Mesenchymal stem cell (in vitro differentiated cells and primary cell): ENCODE results near the gene NIT1.

ENCODE experiments used
- DNase-seq: peaks from one replicate; pipeline ENCODE4 v3.0.0-alpha.2; 2013
- H2AFZ ChIP-seq: one replicate; pipeline ENCODE4 v1.6.1; 2013; ENCODE audit warnings: low read depth, mild to moderate bottlenecking, control low read depth, inconsistent platforms, low read length, moderate library complexity
- H2AK5ac ChIP-seq: 2 replicates; pipeline ENCODE4 v1.6.1; 2013; ENCODE audit warnings: low read length, moderate library complexity, mild to moderate bottlenecking, inconsistent platforms; ENCODE audit not compliant: severe bottlenecking
- H2BK120ac ChIP-seq: one replicate; pipeline ENCODE4 v1.6.1; 2013; ENCODE audit warnings: low read depth, mild to moderate bottlenecking, inconsistent platforms, low read length, moderate library complexity
- H2BK12ac ChIP-seq, 2 experiments: one replicate each; pipeline ENCODE4 v1.6.1; 2013; ENCODE audit warnings: inconsistent platforms in 2 of 2, low read length in 2 of 2, mild to moderate bottlenecking in 2 of 2, moderate library complexity in 2 of 2, control low read depth in 1 of 2
- H2BK15ac ChIP-seq: one replicate; pipeline ENCODE4 v1.6.1; 2013; ENCODE audit warnings: mild to moderate bottlenecking, low read depth, inconsistent platforms; ENCODE audit not compliant: poor library complexity, severe bottlenecking
- H2BK5ac ChIP-seq: 2 replicates; pipeline ENCODE4 v1.6.1; 2013; ENCODE audit warnings: low read depth, mild to moderate bottlenecking, low read length, control low read depth, inconsistent platforms; ENCODE audit not compliant: poor library complexity, severe bottlenecking
- H3K14ac ChIP-seq, 2 experiments: one replicate each; pipeline ENCODE4 v1.6.1; 2013; ENCODE audit warnings: inconsistent platforms in 2 of 2, low read length in 2 of 2, control low read depth in 1 of 2, mild to moderate bottlenecking in 1 of 2, moderate library complexity in 1 of 2
- H3K18ac ChIP-seq, 2 experiments: one replicate each; pipeline ENCODE4 v1.6.1; 2013; ENCODE audit warnings: inconsistent platforms in 2 of 2, low read length in 2 of 2, control low read depth in 1 of 2, low read depth in 1 of 2, mild to moderate bottlenecking in 1 of 2
- H3K23ac ChIP-seq, 2 experiments: one replicate each; pipeline ENCODE4 v1.6.1; 2013; ENCODE audit warnings: inconsistent platforms in 2 of 2, low read length in 2 of 2, mild to moderate bottlenecking in 2 of 2, moderate library complexity in 2 of 2, control low read depth in 1 of 2
- H3K27ac ChIP-seq: 2 replicates; pipeline ENCODE4 v1.5.1; 2013; ENCODE audit warnings: mild to moderate bottlenecking, moderate library complexity, low read length, control low read depth, inconsistent platforms; ENCODE audit not compliant: poor library complexity, severe bottlenecking
- H3K27me3 ChIP-seq, 2 experiments: 2 replicates each; pipeline versions ENCODE4 v1.6.1 to v1.7.0; 2013; ENCODE audit warnings: low read length in 2 of 2, mild to moderate bottlenecking in 2 of 2, moderate library complexity in 2 of 2, control low read depth in 1 of 2, inconsistent platforms in 1 of 2; ENCODE audit not compliant: control insufficient read depth in 1 of 2, insufficient read depth in 1 of 2
- H3K36me3 ChIP-seq, 2 experiments: 2 replicates each; pipeline versions ENCODE4 v1.6.1 to v1.7.0; 2013; ENCODE audit warnings: low read length in 2 of 2, control low read depth in 1 of 2, inconsistent platforms in 1 of 2, low read depth in 1 of 2, mild to moderate bottlenecking in 1 of 2; ENCODE audit not compliant: insufficient read depth in 2 of 2, control insufficient read depth in 1 of 2
- H3K4ac ChIP-seq, 2 experiments: one replicate each; pipeline ENCODE4 v1.6.1; 2013; ENCODE audit warnings: inconsistent platforms in 2 of 2, low read length in 2 of 2, mild to moderate bottlenecking in 2 of 2, moderate library complexity in 2 of 2, control low read depth in 1 of 2, low read depth in 1 of 2
- H3K4me1 ChIP-seq: 2 replicates; pipeline ENCODE4 v1.6.1; 2013; ENCODE audit warnings: low read depth, low read length, control low read depth; ENCODE audit not compliant: control insufficient read depth, insufficient read depth
- H3K4me2 ChIP-seq: 2 replicates; pipeline ENCODE4 v1.6.1; 2013; ENCODE audit warnings: low read length, mild to moderate bottlenecking, inconsistent platforms; ENCODE audit not compliant: poor library complexity, severe bottlenecking
- H3K4me3 ChIP-seq, 2 experiments: 2 replicates each; pipeline versions ENCODE4 v1.5.1 to v1.7.0; 2013; ENCODE audit warnings: low read length in 2 of 2, mild to moderate bottlenecking in 2 of 2, control low read depth in 1 of 2, low read depth in 1 of 2; ENCODE audit not compliant: insufficient read depth in 1 of 2
- H3K79me1 ChIP-seq: replicated peaks from 2 replicates; pipeline ENCODE4 v1.6.1; 2013; ENCODE audit warnings: mild to moderate bottlenecking, control low read depth, low read length, inconsistent platforms; ENCODE audit not compliant: poor library complexity, severe bottlenecking
- H3K9ac ChIP-seq: 2 replicates; pipeline ENCODE4 v1.7.0; 2013; ENCODE audit warnings: mild to moderate bottlenecking, low read length, moderate library complexity
- H3K9me3 ChIP-seq: 2 replicates; pipeline ENCODE4 v1.7.0; 2013; ENCODE audit warnings: mild to moderate bottlenecking, low read length; ENCODE audit not compliant: control insufficient read depth
- H4K8ac ChIP-seq: one replicate; pipeline ENCODE4 v1.6.1; 2013; ENCODE audit warnings: inconsistent platforms, mild to moderate bottlenecking, low read length, moderate library complexity
- H4K91ac ChIP-seq: one replicate; pipeline ENCODE4 v1.6.1; 2013; ENCODE audit warnings: mild to moderate bottlenecking, low read length, inconsistent platforms
- WGBS: methylation state at CpG from one replicate; pipeline ENCODE4 v1.1.7; 2013; ENCODE audit warnings: mixed read lengths; 5-methylcytosine and 5-hydroxymethylcytosine counted together

Gene NIT1

DNA sequence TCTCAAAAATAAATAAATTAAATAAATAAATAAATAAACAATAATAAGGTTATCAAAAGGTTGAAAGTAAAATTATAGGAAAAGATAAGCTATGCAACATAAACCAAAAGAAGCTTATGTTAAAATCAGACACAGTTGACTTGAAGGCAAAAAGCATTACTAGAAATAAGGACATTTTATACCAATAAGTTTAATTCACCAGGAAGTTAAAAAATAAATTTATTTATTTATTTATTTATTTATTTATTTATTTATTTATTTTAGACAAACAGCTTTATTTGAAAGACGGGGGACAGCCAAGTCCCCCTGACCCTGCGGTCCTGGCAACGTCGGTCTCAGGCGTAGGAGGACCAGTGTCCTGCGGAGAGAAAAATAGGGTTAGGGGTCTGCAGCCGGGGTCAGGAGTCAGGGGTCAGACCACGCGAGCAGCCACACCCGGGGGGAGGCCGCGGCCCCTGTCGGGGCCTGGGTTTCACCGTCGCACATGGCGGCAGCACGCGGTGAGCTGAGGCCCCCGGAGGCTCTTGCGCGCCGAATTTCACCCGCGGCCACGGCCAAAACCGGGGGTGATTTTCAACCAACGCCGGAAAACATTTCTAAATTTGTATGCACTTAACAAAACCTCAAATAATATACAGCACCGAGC, 23.0 kb downstream of the NIT1 start:
- peaks cover 24% of the 10 kb centered on the region for H3K79me1 ChIP-seq
- H3K4me1 ChIP-seq: no peaks in the 10 kb centered on the region
- no peak overlapping the region for H3K18ac ChIP-seq
- no peak for DNase-seq
- H3K4me2 ChIP-seq: no peak overlapping the region
- H2AFZ ChIP-seq: no peak overlapping the region
- H2BK12ac ChIP-seq: no peak overlapping the region
- no peak overlapping the region for H2AK5ac ChIP-seq
- H3K36me3 ChIP-seq: no peaks in the 10 kb centered on the region
- no peak overlapping the region for H3K4ac ChIP-seq
- no peak overlapping the region for H4K91ac ChIP-seq
- H4K8ac ChIP-seq: no peak overlapping the region
- no peak overlapping the region for H3K14ac ChIP-seq
- no peak overlapping the region for H3K23ac ChIP-seq
- H3K27me3 ChIP-seq: no peaks in the 10 kb centered on the region
- no peak overlapping the region for H2BK5ac ChIP-seq
- no peak overlapping the region for H3K9ac ChIP-seq
- H3K27ac ChIP-seq: no peak overlapping the region
- H3K4me3 ChIP-seq: no peak overlapping the region
- H2BK15ac ChIP-seq: no peak overlapping the region
- H2BK120ac ChIP-seq: no peak overlapping the region
- 96% methylated on average over 29 of the region's 29 CpGs for WGBS
- H3K9me3 ChIP-seq: no peaks in the 10 kb centered on the region

GRCh38 chr1:161145832-161146231, 27.9 kb downstream of the NIT1 start:
- DNase-seq: no peak
- H3K9ac ChIP-seq: no peak overlapping the region
- no peak overlapping the region for H3K27ac ChIP-seq
- no peak overlapping the region for H2AFZ ChIP-seq
- H3K4ac ChIP-seq: no peak overlapping the region
- H3K36me3 ChIP-seq: no peaks in the 10 kb centered on the region
- no peak overlapping the region for H3K18ac ChIP-seq
- H2BK15ac ChIP-seq: no peak overlapping the region
- H3K4me2 ChIP-seq: no peak overlapping the region
- no peak overlapping the region for H2BK5ac ChIP-seq
- no peaks in the 10 kb centered on the region for H3K4me1 ChIP-seq
- H3K27me3 ChIP-seq: no peaks in the 10 kb centered on the region
- H3K23ac ChIP-seq: no peak overlapping the region
- no peak overlapping the region for H2BK120ac ChIP-seq
- no peak overlapping the region for H2BK12ac ChIP-seq
- H3K14ac ChIP-seq: no peak overlapping the region
- H3K9me3 ChIP-seq: no peaks in the 10 kb centered on the region
- no peak overlapping the region for H4K8ac ChIP-seq
- H4K91ac ChIP-seq: no peak overlapping the region
- WGBS: 95% methylated on average over 2 of the region's 3 CpGs
- H3K79me1 ChIP-seq: peaks cover 4% of the 10 kb centered on the region
- no peak overlapping the region for H2AK5ac ChIP-seq
- H3K4me3 ChIP-seq: no peak overlapping the region

DNA sequence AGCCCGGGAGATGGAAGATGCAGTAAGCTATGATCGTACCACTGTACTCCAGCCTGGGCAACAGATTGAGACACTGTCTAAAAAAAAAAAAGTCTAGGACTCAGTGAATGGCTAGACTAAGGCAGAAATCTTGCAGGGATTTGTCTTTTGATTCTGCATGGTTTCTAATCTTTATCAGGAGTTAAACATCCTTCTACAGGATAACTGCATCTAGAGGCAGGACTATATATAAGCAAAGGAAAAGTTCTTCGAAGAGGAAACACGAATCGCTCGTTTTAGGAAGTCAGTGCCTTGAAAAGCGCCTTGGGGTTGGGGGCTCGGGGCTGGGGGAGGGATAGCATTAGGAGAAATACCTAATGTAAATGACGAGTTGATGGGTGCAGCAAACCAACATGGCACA, 35.3 kb downstream of the NIT1 start:
- no peak for DNase-seq
- Histone ChIP-seq H4K8ac (peak overlapping the region; percentile 93), H3K27ac (no peak overlapping the region), H4K91ac (no peak overlapping the region), H2BK120ac (no peak overlapping the region), H3K14ac (no peak overlapping the region), H3K27me3 (no peaks in the 10 kb centered on the region), H2AFZ (no peak overlapping the region), H3K4me2 (peak overlapping the region; percentile 53), H2BK15ac (no peak overlapping the region), H3K4me3 (peak overlapping the region in 1 of 2 experiments; percentile 90), H3K18ac (no peak overlapping the region), H3K79me1 (peaks cover 14% of the 10 kb centered on the region), H3K4ac (peak overlapping the region in 1 of 2 experiments; percentile 37), H3K4me1 (peaks cover 1% of the 10 kb centered on the region), H2AK5ac (no peak overlapping the region), H3K23ac (no peak overlapping the region), H2BK5ac (no peak overlapping the region), H3K9ac (peak overlapping the region; percentile 95), H3K36me3 (peaks cover 4 to 14% of the 10 kb centered on the region in 2 experiments), H3K9me3 (no peaks in the 10 kb centered on the region), H2BK12ac (no peak overlapping the region)
- 43% methylated on average over 8 of the region's 9 CpGs for WGBS

- Histone ChIP-seq H2BK120ac (peak within 1 kb of the TSS; percentile 95), H3K27me3 (no peaks in the 10 kb centered on the region), H3K4me3 (peak within 1 kb of the TSS; percentile 71 to 90), H2AFZ (peak within 1 kb of the TSS; percentile 87), H2BK5ac (peak within 1 kb of the TSS; percentile 97), H2BK15ac (no peak within 1 kb of the TSS), H3K36me3 (peaks cover 9 to 18% of the 10 kb centered on the region in 2 experiments), H3K79me1 (peaks cover 14% of the 10 kb centered on the region), H3K4ac (peak within 1 kb of the TSS; percentile 86 to 96), H2BK12ac (peak within 1 kb of the TSS in 1 of 2 experiments; percentile 59), H3K18ac (peak within 1 kb of the TSS; percentile 92 to 97), H3K9ac (peak within 1 kb of the TSS; percentile 95), H4K91ac (peak within 1 kb of the TSS; percentile 87), H4K8ac (peak within 1 kb of the TSS; percentile 93), H3K4me1 (peaks cover 3% of the 10 kb centered on the region), H2AK5ac (peak within 1 kb of the TSS; percentile 63), H3K27ac (peak within 1 kb of the TSS; percentile 100), H3K23ac (peak within 1 kb of the TSS in 1 of 2 experiments; percentile 60), H3K14ac (peak within 1 kb of the TSS in 1 of 2 experiments; percentile 9), H3K9me3 (no peaks in the 10 kb centered on the region), H3K4me2 (peak within 1 kb of the TSS; percentile 95)
- under 1% methylated on average over 33 of the region's 33 CpGs for WGBS
- DNase-seq: peak; percentile 95
These were observed 35.9 kb downstream of the NIT1 start, which contains the start of gene UFC1 for GRCh38 chr1:161153682-161154337. Gene UFC1 (plus strand): TSS chr1:161153978. CDS start chr1:161153998, 20 bp downstream.
